ENCODE results near the gene TNN. TPM values are rescaled to one million over a fixed set of nuclear protein-coding genes. Genes with fewer than 3 reads are reported as not detected.

TNN gene
- total RNA-seq, 1 experiment from 2014 or later: 0.31 TPM

Other genes with a start within 250 kb of the TNN start
- gene CACYBP, start 67.9 kb upstream of the TNN start, total RNA-seq (2014; rRNA removed; shearing (Covaris generic)): 220 and 265 TPM in 2 replicates
- gene MRPS14, start 44.4 kb upstream of the TNN start, total RNA-seq (2014; rRNA removed; shearing (Covaris generic)): 39.5 and 46.4 TPM in 2 replicates
- gene KIAA0040, start 124.9 kb downstream of the TNN start, total RNA-seq (2014; rRNA removed; shearing (Covaris generic)): 10.2 and 10.6 TPM in 2 replicates

All from H7 (cell line).